Fibroblast of skin of right quadriceps (primary cell): ENCODE measurements around the gene CORO2B.
A peak's percentile ranks its signal among the peaks of the same experiment; 100 is the strongest.
"Not testable (repeated sequence)": the region's sequence is repeated elsewhere in the genome, so short reads cannot be mapped to it uniquely, and the experiment has no call there.

Experiments used
- DNase-seq: peaks from one replicate; pipeline ENCODE4 v3.0.0-alpha.2; 2013

The CORO2B gene

GRCh38 chr15:68743256-68743655, 164.5 kb downstream of the CORO2B start:
- DNase-seq = no peak

- no peak for DNase-seq
Measured at GRCh38 chr15:68749365-68749764, 170.6 kb downstream of the CORO2B start.

GRCh38 chr15:68749793-68750192, 171.0 kb downstream of the CORO2B start:
- DNase-seq = peak; percentile 29

- DNase-seq = no peak
Measured at GRCh38 chr15:68751622-68752021, 172.8 kb downstream of the CORO2B start.

GRCh38 chr15:68755731-68756130, 176.9 kb downstream of the CORO2B start:
- no peak for DNase-seq

- DNase-seq = not testable (repeated sequence)
Measured at GRCh38 chr15:68759982-68760579, 181.3 kb downstream of the CORO2B start.

GRCh38 chr15:68763063-68763462, 184.3 kb downstream of the CORO2B start:
- DNase-seq = no peak

GRCh38 chr15:68764090-68764489, 185.3 kb downstream of the CORO2B start:
- no peak for DNase-seq

- no peak for DNase-seq
Measured at GRCh38 chr15:68765602-68766368, 187.0 kb downstream of the CORO2B start.

- DNase-seq = no peak
Measured at GRCh38 chr15:68767833-68768232, 189.0 kb downstream of the CORO2B start.

- peak; percentile 77 for DNase-seq
Measured at GRCh38 chr15:68768321-68768720, 189.5 kb downstream of the CORO2B start.

GRCh38 chr15:68769702-68770101, 190.9 kb downstream of the CORO2B start:
- no peak for DNase-seq

- no peak for DNase-seq
Measured at GRCh38 chr15:68770216-68770615, 191.4 kb downstream of the CORO2B start.

- no peak for DNase-seq
Measured at GRCh38 chr15:68773036-68773435, 194.2 kb downstream of the CORO2B start.

GRCh38 chr15:68774120-68774519, 195.3 kb downstream of the CORO2B start:
- no peak for DNase-seq

- peak; percentile 51 for DNase-seq
Measured at GRCh38 chr15:68774521-68775235, 195.9 kb downstream of the CORO2B start.

GRCh38 chr15:68775236-68775577, 196.4 kb downstream of the CORO2B start:
- no peak for DNase-seq

- DNase-seq = peak; percentile 60
Measured at GRCh38 chr15:68775671-68776476, 197.1 kb downstream of the CORO2B start.

- DNase-seq = no peak
Measured at GRCh38 chr15:68776477-68777270, 197.9 kb downstream of the CORO2B start.
